Stimulated activated CD4-positive, alpha-beta T cell treated with anti-CD3 and anti-CD28 coated beads, TNF-alpha, amount 100 ng/mL, for 48 hours (primary cell): ENCODE results near the gene COL4A1.

Source experiments
- DNase-seq, 3 donors: peaks; one replicate each; pipeline ENCODE4 v3.0.0-alpha.2; 2020; ENCODE audit warnings: low read depth in 3 of 3

COL4A1 gene

DNA sequence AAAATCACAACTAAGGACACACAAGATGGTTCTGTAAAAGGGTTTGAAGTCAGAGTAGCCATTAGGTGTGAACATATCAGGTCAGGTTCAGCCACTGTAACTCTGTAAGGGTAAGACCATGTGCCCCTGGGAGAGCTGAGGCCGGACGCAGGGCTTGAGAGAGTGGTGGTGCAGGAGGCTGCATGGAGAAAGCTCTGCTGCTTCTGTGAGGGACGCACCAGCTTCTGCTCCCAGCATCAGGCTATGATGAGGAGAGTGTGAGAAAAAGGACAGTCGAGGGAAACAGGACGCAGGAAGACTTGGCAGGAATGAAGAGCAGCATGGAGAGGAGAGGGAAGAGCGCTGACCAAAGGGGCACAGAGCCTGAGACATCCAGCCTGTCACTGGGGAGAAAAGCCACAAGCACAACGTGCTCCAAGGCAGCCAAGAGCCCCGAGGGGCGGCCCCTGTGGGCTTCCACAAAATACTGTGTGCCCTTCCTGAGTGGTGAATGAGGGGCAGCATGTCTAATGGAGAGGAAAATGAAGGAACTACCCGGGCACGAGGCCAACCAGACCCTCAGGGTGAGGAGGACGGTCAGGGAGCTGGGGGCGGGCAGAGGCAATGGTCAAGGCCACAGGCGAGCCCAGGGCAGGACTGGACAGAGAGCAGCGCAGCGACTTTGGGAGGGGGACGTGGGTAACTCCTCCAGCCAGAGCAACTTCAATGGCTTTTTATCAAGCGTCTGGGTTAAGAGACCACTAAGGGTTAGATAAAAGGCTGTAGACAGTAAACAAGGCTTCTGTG lies 107.7 kb downstream of the COL4A1 start:
- DNase-seq, result no peak

DNA sequence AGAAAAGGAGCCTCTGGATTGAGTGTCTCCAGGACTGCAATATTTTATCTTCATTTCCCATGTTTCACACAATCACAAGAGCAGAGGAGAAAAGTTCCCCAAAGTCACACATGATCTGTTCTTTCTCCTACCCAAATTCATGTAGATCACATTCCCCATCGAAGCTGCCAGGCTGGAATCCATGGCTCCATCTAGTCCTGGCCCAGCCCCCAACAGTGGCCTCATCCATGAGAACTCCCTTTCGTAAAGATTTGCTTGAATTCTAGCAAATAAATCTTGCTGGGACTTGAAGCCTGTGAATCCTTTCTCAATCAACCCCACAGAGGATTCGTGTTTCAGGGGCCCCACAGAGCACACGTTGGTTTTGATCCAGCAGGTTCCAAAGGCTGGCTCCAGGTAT lies 109.5 kb downstream of the COL4A1 start:
- DNase-seq, result no peak

DNA sequence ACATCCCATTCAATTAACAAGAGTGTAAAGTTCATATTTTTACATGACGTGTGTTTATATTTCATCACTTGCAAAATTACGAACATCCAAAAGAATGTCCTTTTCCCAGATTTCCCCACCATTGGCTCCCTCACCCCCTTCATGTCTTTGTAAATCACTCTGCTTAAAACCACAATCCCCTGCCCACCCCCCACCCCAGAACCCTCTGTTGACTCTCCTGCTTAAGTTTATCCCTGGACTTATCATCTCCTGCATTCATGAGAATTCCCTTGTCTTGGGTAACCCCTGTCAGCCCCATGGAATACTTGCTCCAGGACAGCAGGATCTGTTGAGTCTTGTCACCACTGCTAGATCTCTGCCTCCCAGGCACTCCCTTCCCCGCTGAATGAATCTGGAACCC lies 109.9 kb downstream of the COL4A1 start:
- DNase-seq, result no peak

DNA sequence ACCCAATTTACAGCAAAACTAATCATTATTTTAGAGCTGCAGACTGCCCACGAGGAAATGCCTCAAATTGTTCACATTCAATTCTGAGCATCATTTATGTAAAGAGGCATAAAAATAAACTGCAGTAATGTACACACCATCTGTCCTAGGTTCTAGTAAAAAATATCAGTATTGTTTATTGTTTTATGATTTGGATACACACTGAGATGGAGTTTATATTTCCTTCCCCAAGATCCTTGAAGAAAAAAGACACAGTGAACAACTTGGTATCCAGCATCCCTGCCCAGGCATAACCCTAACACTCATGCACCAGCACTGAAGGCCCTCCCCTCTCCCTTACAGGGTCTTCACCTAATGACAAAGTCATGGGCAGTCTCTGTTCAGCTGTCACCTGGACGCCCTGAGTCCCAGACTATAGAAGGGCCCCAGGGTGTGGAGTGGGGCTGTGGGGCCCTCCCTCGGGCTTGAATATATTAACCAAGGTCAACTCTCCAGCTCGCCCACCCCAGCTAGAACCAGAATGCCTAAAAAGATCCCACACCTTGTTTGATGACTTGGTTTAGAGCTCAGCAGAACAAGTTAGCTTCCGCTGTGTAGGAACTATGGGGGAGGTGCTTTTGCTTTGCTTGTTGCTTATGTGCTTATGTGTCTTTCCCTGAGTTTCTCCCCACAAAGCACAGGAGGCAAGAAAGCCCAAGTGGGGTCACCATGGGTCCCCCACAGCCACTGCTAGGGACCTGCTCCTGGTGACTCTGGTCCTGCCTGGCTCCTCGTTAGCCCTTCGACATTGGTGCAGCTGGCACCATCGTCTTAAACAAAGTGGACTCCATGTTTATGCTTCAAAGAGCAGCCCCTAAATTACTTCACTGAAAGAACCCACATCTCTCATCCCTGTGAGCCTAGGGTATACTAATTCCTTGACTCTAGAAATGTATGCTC lies 111.1 kb downstream of the COL4A1 start:
- DNase-seq, result no peak

DNA sequence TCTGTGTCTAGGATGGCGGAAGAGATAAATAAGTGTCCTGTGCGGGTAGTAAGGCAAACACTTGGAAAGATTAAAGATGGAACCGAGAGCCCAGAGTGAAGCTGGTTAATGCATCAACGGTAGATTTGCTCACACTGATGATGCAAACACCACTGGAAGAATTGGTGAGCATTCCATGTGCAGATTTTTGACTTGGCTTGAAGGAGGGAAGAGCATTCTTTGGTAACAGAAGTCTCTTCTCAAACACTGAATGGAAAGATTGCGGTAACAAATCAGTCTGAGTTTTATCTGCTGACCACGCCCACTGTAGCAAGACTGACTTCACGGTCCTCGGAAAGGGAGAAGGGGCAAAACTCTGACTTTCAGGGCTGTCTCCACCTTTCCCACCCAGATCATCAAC lies 112.5 kb downstream of the COL4A1 start:
- no peak for DNase-seq

DNA sequence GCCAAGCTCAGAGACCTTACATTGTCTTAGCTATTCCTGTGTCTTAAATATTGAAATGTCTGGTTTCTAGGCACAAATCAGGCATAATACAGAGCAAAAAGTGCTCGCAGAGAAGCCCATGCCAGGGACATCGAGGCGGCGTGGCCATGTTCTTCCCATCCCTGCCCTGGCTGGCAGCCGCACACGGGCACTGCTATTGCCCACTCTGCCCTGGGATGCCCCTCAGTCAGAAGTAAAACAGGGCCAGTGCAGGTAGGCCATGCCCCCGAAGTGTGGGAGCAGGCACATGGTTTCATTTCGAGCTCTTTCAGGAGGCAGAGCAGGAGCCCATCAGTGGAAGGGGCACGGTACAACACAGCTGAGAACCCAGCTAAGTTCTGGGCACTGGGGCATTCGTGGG lies 113.5 kb downstream of the COL4A1 start:
- no peak for DNase-seq

DNA sequence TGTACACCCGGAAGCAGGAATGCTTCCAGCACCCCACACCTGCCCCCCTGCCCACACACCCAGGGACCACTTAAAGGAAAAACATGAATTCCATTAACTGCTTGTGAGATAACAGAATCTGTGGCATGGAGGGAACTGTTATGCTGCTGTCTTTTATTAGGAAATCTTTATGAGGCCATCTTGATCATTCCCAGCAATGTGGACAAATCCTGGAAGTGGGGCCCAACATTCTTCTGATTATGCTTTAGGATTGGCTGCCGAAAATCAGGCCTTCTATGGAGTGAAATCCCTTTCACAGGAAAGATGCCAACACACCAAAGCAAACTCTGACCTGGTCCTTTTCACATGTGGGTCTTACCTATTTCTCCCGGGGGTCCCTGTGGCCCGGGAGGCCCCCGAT lies 114.5 kb downstream of the COL4A1 start:
- no peak for DNase-seq

DNA sequence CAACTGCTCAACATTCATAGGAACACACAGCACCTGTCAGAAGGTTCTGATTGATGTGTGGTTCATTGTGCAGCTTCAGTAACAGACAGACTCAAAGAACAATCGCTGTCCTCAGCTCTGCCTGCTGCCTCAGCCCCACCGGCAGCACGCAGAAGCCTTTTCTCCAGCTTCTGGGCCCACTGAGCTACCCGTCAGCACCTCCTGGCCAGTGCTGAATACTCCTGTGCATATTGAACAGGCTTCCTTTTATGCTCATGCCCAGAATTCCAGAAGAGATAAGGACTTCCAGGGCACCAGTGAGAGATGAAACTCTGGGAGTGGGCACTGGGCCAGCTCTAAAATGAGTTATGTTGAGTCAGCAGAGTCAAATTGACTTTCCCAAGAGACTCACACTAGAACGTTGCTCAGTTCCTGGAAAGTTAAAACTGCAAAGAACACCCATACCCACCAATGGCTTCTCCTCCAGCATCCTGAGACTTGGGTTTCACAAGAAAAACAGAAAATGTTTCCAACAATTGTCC lies 119.3 kb downstream of the COL4A1 start:
- no peak for DNase-seq

DNA sequence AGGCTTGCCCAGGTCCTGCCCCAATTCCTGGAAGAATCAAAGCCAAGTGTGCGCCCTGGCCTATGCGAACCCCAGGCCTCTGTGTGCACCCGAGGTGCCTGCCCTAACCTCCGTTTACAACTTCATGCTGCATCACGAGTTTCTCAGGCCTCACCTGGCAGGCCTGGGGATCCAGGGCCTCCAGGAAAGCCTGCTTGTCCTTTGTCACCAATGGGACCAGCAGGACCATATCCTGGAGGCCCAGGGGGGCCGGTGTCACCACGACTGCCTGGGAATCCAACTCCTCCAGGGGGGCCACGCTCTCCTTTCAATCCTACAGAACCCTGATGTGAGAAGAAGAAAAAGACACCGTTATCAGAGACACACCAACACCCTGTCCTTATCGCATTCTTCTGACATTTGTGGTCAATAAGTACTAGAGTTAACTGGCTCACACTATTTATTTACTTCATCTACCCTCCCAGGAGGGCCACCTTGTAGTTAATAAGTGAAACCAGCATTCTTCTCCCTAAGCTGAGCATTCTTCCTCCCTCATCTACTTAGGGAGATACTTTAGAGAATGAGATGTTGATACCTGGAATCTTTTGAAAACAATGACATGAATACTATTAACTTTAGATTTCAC lies 120.6 kb downstream of the COL4A1 start:
- no peak for DNase-seq

DNA sequence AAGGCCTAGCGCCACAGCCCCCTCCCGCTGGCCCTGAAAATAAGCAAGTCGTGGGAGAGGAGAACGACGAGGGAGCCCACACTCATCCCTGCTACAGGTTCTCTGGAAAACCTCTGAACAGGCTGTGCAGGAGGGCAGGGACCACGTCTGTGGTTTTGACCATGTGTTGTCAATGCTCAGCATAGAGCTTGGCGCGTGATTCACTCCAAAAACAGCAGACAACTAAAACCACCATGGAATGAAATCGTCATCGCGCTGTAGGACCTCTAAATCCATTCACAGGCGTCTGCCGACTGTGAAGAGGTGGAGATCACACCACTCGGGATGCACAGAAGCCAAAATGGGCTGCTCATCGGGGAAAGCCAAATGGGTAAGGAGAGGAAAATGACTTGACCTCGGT lies 121.3 kb downstream of the COL4A1 start:
- no peak for DNase-seq

DNA sequence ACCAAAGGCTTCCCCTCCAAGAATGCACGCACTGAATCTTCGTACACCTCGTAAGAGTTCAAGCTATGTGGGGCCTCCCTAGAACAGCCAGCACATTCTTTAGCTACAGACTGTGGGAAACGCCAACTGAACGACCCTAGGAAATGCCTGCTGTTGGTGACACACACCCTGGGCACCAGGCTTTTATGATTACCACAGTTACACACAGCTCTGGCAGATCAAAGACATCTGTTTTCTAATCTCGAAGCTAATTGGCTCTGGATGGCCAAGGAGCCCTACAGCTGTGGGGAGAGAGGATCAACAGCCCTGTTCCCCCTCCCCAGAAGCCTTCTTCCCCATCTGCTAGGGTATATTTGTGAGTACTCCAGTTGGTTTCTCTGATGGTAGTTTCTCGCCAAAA lies 123.0 kb downstream of the COL4A1 start:
- no peak for DNase-seq

DNA sequence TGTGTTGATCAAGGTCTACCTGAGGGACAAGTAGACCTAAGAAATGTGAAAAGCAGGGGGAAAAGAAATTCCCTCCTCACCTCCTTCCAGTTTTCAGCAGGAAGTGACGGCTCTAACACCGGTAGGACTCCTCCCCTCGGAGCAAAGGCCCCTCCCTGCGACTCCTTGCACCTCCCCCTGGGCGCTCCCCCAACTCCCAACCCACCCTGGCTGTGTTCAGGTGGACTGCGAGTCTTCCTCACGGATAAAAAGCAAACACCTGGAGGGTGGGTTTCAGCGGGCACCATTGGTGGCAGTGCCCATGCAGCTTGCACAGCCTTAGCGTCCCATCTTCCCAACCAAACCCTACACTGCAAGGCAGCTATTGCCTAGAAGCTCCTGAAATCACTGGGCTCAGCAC lies 124.5 kb downstream of the COL4A1 start:
- DNase-seq, result no peak

DNA sequence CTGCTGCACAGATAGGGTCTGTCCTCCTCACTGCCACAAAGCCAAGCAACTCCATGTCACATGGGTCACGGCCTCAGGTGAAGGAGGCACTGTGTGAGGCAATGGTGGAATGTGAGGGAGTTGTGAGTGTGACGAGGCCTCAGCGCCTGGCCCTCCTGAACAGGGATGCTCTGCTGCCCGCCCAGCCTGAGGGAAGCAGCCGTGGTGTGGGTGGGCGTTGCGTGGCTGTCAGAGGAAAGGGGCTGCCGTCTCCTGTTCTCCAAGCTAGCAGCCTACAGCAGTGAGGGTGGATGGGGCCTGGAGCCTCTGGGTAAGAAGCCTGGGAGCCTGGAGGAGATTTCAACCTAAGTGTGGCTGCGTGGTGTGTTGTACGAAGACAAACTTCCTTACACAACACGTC lies 125.0 kb downstream of the COL4A1 start:
- no peak for DNase-seq

DNA sequence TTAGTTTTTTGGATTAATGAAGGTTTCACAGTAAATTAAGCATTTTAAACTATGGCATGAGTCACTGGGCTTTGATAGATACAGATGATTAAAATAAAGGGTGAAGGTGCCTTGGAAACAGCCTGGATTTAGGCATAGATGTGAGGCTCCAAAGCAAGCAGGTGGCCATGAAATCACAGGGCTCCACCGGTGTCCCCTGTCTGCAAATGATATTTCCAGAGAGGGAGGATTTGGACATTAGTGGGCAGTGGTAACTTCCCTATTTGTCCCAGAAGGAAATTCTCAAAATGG lies 127.2 kb downstream of the COL4A1 start:
- DNase-seq, result no peak

DNA sequence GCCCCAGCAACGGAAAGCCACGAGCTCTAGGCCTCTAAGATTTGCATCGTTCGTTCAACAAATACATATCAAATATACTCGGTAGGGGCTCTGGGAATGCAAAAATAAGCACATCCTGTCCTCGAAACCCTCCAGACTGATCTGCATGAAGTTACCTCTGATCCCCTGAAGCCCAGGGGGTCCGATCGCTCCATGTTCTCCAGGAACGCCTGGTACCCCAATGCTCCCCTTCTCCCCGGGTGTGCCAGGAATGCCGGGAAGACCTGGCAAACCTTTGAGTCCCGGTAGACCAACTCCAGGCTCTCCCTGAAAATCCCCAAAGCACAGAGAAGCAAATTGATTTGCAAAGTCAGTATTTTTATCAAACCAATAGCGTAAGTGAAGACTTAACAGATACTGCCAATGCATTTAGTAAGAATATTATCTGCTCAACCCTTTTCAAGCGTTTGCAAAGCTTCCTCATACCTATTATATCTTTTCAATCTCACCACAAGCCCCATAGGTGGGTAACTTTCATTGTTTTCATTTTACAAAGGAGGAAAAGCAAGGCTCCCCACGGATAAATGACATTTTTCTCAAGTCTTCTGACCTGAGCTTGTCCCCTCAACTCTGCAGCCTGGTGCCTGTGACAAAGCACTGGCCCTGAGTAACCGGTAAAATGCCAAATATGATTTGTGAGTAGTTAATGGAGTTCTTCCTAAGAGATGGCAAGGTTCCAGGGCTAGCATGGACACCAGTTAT lies 127.7 kb downstream of the COL4A1 start:
- no peak for DNase-seq

DNA sequence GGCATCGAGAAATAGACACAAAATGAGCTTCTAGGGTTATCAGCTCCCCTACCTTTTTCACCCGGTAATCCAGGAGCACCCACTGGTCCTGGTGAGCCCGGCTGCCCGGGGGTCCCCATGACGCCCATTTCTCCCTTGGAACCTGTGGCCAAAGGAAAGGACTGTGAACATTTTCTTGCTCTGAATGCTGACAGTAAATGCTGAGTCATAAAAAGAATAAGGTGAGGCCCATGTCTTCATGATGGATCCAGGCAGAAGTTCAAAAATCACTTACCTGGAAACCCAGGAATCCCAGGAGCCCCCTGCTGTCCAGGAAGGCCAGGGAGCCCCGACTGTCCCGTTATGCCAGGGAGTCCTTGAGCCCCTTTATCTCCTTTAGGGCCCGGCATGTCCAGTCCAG lies 129.2 kb downstream of the COL4A1 start:
- no peak for DNase-seq

DNA sequence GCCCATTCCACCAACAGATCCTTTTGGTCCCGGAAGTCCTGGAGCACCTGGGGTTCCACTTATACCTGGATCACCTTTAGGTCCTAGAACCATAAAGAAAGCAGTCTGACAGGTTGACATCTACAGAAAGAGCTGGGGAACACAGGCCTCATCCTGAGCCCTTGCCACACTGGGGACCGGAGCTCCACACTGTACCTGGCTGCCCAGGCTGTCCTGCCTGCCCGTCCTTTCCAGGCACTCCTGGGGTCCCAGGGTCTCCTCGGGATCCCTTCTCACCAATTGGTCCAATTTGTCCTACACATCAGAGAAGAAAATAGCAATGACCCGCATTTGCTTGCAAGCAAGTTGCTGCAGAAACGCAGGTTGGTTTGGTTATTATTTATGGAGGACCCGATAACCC lies 130.5 kb downstream of the COL4A1 start:
- no peak for DNase-seq

DNA sequence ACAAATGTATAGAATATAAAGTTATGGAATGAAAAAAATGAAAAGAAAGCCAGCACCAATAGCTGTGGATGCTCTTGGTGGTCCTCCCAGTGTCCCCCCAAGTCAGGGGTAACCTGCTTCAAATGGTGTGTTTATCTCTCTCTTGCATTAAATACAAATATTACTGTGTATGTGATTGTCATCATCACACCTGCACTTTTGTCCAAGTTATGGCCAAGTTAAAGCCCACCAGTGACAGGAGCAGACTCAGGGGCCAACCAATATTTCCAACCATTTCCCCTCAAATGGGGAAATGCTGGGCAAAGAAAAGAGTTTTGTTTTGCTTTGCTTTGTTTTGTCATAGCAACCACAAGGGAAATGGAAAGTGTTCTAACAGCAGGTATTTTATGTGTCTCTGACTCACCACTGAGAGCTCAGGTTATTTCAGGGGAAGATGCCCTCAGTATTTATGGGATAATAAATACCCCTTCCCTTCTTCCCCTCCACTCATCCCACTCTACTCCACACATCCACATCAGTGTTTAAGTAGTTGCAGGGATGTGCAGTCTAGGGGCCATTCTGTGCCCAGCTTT lies 133.6 kb downstream of the COL4A1 start:
- no peak for DNase-seq

DNA sequence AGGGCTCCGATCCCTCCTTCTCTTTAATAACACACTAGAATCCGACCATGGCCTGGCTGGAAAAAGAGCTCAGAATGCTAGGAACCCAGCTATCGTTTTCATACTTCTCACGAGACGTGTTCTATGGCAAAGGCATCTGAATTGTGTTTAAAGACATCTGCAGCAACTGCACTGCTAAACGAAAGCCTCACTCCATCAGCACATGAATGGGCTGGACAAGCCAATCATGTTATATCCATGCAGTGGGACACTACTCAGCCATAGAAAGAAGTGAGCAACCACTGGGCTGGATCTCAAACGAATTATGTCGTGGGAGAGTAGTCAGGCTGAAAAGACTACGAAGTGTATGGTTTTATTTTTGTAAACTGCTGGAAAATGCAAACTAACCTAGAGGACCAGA lies 136.1 kb downstream of the COL4A1 start:
- DNase-seq, result no peak

DNA sequence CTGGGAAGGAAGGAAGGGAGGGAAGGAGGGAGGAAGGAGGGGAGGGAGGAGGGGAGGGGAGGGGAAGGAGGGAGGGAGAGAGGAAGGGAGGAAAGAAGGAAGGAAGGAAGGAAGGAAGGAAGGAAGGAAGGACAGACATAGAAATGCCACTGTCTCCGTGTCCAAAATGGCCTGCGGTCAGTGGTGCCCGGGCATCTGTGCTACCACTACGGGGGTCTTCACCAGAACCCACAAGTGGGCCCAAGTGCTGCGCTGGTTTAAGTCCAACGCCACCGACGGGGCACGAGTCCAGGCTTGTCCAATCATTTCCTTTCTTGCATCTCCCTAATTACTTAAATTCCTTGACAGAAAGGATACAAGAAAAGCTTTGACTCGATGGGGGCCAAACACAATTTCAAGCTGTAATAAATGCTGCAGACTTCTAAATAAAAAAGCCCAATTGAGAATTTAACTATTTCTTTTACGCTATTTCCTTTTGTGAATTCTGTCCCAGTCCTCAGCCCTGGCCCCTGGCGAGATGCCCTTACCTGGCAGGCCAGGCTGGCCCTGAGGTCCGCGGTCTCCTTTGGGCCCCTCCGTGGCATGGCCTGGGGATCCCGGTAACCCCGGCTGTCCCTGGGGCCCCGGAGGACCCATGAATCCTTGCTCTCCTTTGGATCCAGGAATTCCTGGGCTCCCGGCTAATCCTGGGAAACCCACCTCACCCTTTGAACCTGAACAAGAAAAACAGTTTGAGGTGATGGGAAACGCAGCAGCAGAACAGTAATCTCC lies 136.8 kb downstream of the COL4A1 start:
- DNase-seq, result no peak
